Adrenal gland (tissue), 12 donors: ENCODE data around the gene TBCC. TPM values are rescaled to one million over a fixed set of nuclear protein-coding genes. Genes with fewer than 3 reads are reported as not detected.
A peak's percentile ranks its signal among the peaks of the same experiment; 100 is the strongest.

ENCODE experiments used
- DNase-seq, 7 donors: peaks; one replicate each; pipeline ENCODE4 v3.0.0-alpha.2; 2019 to 2020
- H3K27ac ChIP-seq, 5 donors: fragments of 200-600 bp; sonication (generic) in 4 of 5; 1 replicate in 3 of 5; 2 replicates in 2 of 5; pipeline versions ENCODE4 v1.5.1 to v1.8.0; 2016 to 2020; ENCODE audit warnings: mild to moderate bottlenecking in 1 of 5
- H3K27me3 ChIP-seq: fragments of 200-600 bp; 2 replicates; pipeline ENCODE4 v1.8.0; 2021
- H3K36me3 ChIP-seq, 2 donors: fragments of 200-600 bp; replicated peaks in 1 of 2; 1 replicate in 1 of 2; 2 replicates in 1 of 2; pipeline versions ENCODE4 v1.5.1 to v1.8.0; 2018 to 2022
- H3K4me1 ChIP-seq, 2 donors: fragments of 200-600 bp; replicated peaks in 1 of 2; 1 replicate in 1 of 2; 2 replicates in 1 of 2; pipeline versions ENCODE4 v1.5.1 to v1.8.0; 2018 to 2021
- H3K4me3 ChIP-seq, 4 donors: fragments of 200-600 bp; sonication (generic) in 3 of 4; one replicate each; pipeline ENCODE4 v1.5.1; 2016 to 2018
- H3K9me3 ChIP-seq, 3 donors: fragments of 200-600 bp; sonication (generic) in 1 of 3; replicated peaks in 1 of 3; 1 replicate in 2 of 3; 2 replicates in 1 of 3; pipeline versions ENCODE4 v1.5.1 to v1.8.0; 2016 to 2021
- CTCF ChIP-seq, 6 experiments: fragments of 450-650 bp in 4 of 6; fragments of 200-600 bp in 2 of 6; sonication (generic) in 1 of 6; IDR thresholded peaks; 1 replicate in 5 of 6; 2 replicates in 1 of 6; pipeline versions ENCODE4 v1.5.1 to v1.8.0; 2016 to 2021; ENCODE audit warnings: antibody characterized with exemption in 6 of 6, mild to moderate bottlenecking in 2 of 6, moderate library complexity in 1 of 6
- POLR2A ChIP-seq, 2 donors: fragments of 450-650 bp; IDR thresholded peaks; one replicate each; pipeline ENCODE4 v1.6.1; 2017; ENCODE audit warnings: antibody characterized with exemption in 2 of 2, mild to moderate bottlenecking in 2 of 2, moderate library complexity in 1 of 2
- WGBS, 4 donors: extraction: QIAGEN DNeasy Blood & Tissue Kit in 2 of 4; methylation state at CpG; one replicate each; pipeline versions ENCODE4 v1.1.5 to v1.1.7; 2013 to 2017; 5-methylcytosine and 5-hydroxymethylcytosine counted together
- intact Hi-C, 2 donors: fragments of 100-400 bp; cut with DNase I; formaldehyde crosslinking; loops; one replicate each; pipeline versions ENCODE4 v1.14.1 to v1.15.0; 2022 to 2023
- polyA plus RNA-seq, 3 donors: library from polyadenylated mRNA; stranded (reverse); fragments of 200-250 nt in 2 of 3; fragments of 350-450 nt in 1 of 3; fragmentation: Illumina TruSeq in 1 of 3; extraction: RNeasy Lipid Tissue Mini Kit (QIAGEN cat#74804) in 1 of 3; gene quantifications; one replicate each; pipeline ENCODE4 v1.2.3, GENCODE V29; 2013 to 2014
- total RNA-seq, 9 donors: library from RNA; depleted of rRNA in 4 of 9; stranded (reverse); fragments of >200 nt in 4 of 9; fragments of 120-200 nt in 1 of 9; fragmentation: NEBNext Ultra II Directional in 1 of 9; extraction: Animal tissue kit (Norgen Biotek cat#: 25700) in 1 of 9; gene quantifications; one replicate each; pipeline versions ENCODE4 v1.1.0 to v1.2.4, GENCODE V29; 2013 to 2023
- donor health status: healthy with polysubstance abuse.
- donor health status: Bipolar disorder and iron deficiency.
- donor health status: DM: yes; HTN: yes; CAD: no.
- donor health status: DM: no; HTN: no; CAD: no.
- donor health status: DM: no; HTN: no; CAD: no.
- donor health status: DM: yes; HTN: yes; CAD: no.

The TBCC gene
- total and polyA plus RNA-seq, 12 donors, result 15.7 to 44.8 (median 30.5) TPM

- Histone ChIP-seq H3K4me3 (no peak overlapping the region), H3K4me1 (peaks cover 7 to 19% of the 10 kb centered on the region in 2 donors), H3K9me3 (no peaks in the 10 kb centered on the region), H3K36me3 (no peaks in the 10 kb centered on the region), H3K27me3 (no peaks in the 10 kb centered on the region), H3K27ac (no peak overlapping the region)
- TF ChIP-seq CTCF (IDR thresholded peaks at IDR 0.05) (no peak), POLR2A (IDR thresholded peaks at IDR 0.05) (no peak)
- 25 to 70% (median 45%) methylated on average over 2 to 3 of the region's 3 CpGs for WGBS, 4 donors
- DNase-seq, result no peak
- intact Hi-C loops, result loop anchor here in 1 of 2 donors (5.0 kb wide), 2 partner anchors 62 to 148 kb away; partner anchors contain the start of gene RPL7L1
Measured at GRCh38 chr6:42729731-42730130, 16.2 kb downstream of the TBCC start.

- Histone ChIP-seq H3K4me3 (no peak overlapping the region), H3K27me3 (no peaks in the 10 kb centered on the region), H3K9me3 (no peaks in the 10 kb centered on the region), H3K36me3 (no peaks in the 10 kb centered on the region), H3K27ac (peak overlapping the region in 3 of 5 donors; percentile 56 to 76 (median 65)), H3K4me1 (peaks cover 7 to 19% of the 10 kb centered on the region in 2 donors)
- TF ChIP-seq CTCF (IDR thresholded peaks at IDR 0.05), result no peak
- intact Hi-C loops, result loop anchor here in 1 of 2 donors (5.0 kb wide), 2 partner anchors 60 to 150 kb away; partner anchors contain the start of gene RPL7L1
- peak in 1 of 7 donors; percentile 19 for DNase-seq
- 67 to 90% (median 70%) methylated on average over 18 to 22 of the region's 22 CpGs for WGBS, 4 donors
Measured at GRCh38 chr6:42727627-42728026, 18.3 kb downstream of the TBCC start.

GRCh38 chr6:42727087-42727611 is 18.8 kb downstream of the TBCC start:
- TF ChIP-seq POLR2A (IDR thresholded peaks at IDR 0.05) (no peak), CTCF (IDR thresholded peaks at IDR 0.05) (no peak)
- intact Hi-C loops, result loop anchor here in 1 of 2 donors (5.0 kb wide), 2 partner anchors 60 to 150 kb away; partner anchors contain the start of gene RPL7L1
- Histone ChIP-seq H3K9me3 (no peaks in the 10 kb centered on the region), H3K4me1 (peaks cover 7 to 19% of the 10 kb centered on the region in 2 donors), H3K27me3 (no peaks in the 10 kb centered on the region), H3K4me3 (peak overlapping the region in 2 of 4 donors; percentile 30 to 49), H3K36me3 (no peaks in the 10 kb centered on the region), H3K27ac (peak overlapping the region in 4 of 5 donors; percentile 41 to 76 (median 60))
- WGBS, 4 donors, result 19 to 34% (median 22%) methylated on average over 19 to 52 of the region's 52 CpGs
- DNase-seq, result peak in 6 of 7 donors; percentile 25 to 73 (median 38)

GRCh38 chr6:42726485-42727086 is 19.3 kb downstream of the TBCC start:
- peak; percentile 78 to 93 (median 89) for DNase-seq
- TF ChIP-seq CTCF (IDR thresholded peaks at IDR 0.05), result peak; percentile 88 to 97 (median 94)
- TF ChIP-seq POLR2A (IDR thresholded peaks at IDR 0.05), result no peak
- no peaks in the 10 kb centered on the region for H3K9me3 ChIP-seq
- H3K4me3 ChIP-seq, result peak overlapping the region in 2 of 4 donors; percentile 30 to 49
- H3K27me3 ChIP-seq, result no peaks in the 10 kb centered on the region
- H3K27ac ChIP-seq, result peak overlapping the region in 4 of 5 donors; percentile 52 to 76 (median 60)
- 0 to 1% (median 1%) methylated on average over 14 of the region's 14 CpGs for WGBS, 4 donors
- intact Hi-C loops, result loop anchor here in 1 of 2 donors (5.0 kb wide), 2 partner anchors 59 to 151 kb away; partner anchors contain the start of gene RPL7L1
- peaks cover 7 to 19% of the 10 kb centered on the region in 2 donors for H3K4me1 ChIP-seq
- H3K36me3 ChIP-seq, result no peaks in the 10 kb centered on the region
